Measurements from ENCODE around the gene KIRREL1.

The KIRREL1 gene

DNA sequence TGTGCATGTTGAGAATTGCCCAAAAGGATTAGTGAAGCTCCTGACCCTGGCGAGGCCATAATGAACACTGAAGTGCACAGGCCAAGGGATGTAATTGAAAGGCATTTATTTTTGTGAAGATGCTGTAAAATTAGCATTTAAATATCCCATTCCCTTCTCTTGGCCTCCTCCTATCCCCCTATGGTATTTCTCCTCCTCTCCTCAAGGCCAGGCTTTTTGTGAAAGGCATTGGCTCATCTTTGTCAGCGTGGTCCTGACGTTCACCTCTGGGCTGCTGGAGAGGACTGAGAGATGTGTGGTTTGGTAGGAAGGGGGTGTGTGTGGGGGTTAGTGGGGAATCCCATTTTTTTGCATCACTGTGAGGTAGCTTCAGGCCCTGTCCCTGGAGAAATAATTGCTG lies 105.7 kb downstream of the KIRREL1 start:
- no peak overlapping the region for H3K4me2 ChIP-seq (ENCODE audit: insufficient read depth, low read length)
- no peak overlapping the region for H3K9ac ChIP-seq (ENCODE audit: low read depth, low read length)
- H4K20me1 ChIP-seq (ENCODE audit: insufficient read depth, low read length): no peaks in the 10 kb centered on the region
- ATAC-seq (ENCODE audit: insufficient read depth, low read depth) (no peak), DNase-seq (no peak)
- H3K79me2 ChIP-seq (ENCODE audit: insufficient read depth, low read length): no peaks in the 10 kb centered on the region
- 0 out of 2 replicates have a peak, but pooled peaks cover 3% of the 10 kb centered on the region for H3K36me3 ChIP-seq (ENCODE audit: insufficient read depth, low read length)
- no peaks in the 10 kb centered on the region for H3K4me1 ChIP-seq (ENCODE audit: insufficient read depth, low read length)
- H3K27ac ChIP-seq (ENCODE audit: low read length): no peak overlapping the region
- TF ChIP-seq, protein P1, sequence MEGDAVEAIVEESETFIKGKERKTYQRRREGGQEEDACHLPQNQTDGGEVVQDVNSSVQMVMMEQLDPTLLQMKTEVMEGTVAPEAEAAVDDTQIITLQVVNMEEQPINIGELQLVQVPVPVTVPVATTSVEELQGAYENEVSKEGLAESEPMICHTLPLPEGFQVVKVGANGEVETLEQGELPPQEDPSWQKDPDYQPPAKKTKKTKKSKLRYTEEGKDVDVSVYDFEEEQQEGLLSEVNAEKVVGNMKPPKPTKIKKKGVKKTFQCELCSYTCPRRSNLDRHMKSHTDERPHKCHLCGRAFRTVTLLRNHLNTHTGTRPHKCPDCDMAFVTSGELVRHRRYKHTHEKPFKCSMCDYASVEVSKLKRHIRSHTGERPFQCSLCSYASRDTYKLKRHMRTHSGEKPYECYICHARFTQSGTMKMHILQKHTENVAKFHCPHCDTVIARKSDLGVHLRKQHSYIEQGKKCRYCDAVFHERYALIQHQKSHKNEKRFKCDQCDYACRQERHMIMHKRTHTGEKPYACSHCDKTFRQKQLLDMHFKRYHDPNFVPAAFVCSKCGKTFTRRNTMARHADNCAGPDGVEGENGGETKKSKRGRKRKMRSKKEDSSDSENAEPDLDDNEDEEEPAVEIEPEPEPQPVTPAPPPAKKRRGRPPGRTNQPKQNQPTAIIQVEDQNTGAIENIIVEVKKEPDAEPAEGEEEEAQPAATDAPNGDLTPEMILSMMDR (IDR thresholded peaks at IDR 0.05; ENCODE audit: borderline replicate concordance, extremely low read depth, low read length, poor library complexity, severe bottlenecking): no peak
- TF ChIP-seq EZH2 (IDR thresholded peaks at IDR 0.05; ENCODE audit: borderline replicate concordance, low read depth, low read length, severe bottlenecking): no peak
- H2AFZ ChIP-seq (ENCODE audit: low read depth, low read length): no peak overlapping the region
- no peaks in the 10 kb centered on the region for H3K27me3 ChIP-seq (ENCODE audit: insufficient read depth, low read length, poor library complexity)
- H3K4me3 ChIP-seq (ENCODE audit: low read depth in 1 of 2, low read length in 2 of 2): no peak overlapping the region
- H3K9me3 ChIP-seq (ENCODE audit: insufficient read depth, low read length, severe bottlenecking): no peaks in the 10 kb centered on the region

- Histone ChIP-seq H4K20me1 (ENCODE audit: insufficient read depth, low read length) (no peaks in the 10 kb centered on the region), H3K27ac (ENCODE audit: low read length) (no peak overlapping the region), H3K79me2 (ENCODE audit: insufficient read depth, low read length) (no peaks in the 10 kb centered on the region), H3K27me3 (ENCODE audit: insufficient read depth, low read length, poor library complexity) (no peaks in the 10 kb centered on the region), H3K4me1 (ENCODE audit: insufficient read depth, low read length) (no peaks in the 10 kb centered on the region), H3K36me3 (ENCODE audit: insufficient read depth, low read length) (no peaks in the 10 kb centered on the region), H2AFZ (ENCODE audit: low read depth, low read length) (no peak overlapping the region), H3K4me2 (ENCODE audit: insufficient read depth, low read length) (no peak overlapping the region), H3K4me3 (ENCODE audit: low read depth in 1 of 2, low read length in 2 of 2) (no peak overlapping the region), H3K9ac (ENCODE audit: low read depth, low read length) (no peak overlapping the region), H3K9me3 (ENCODE audit: insufficient read depth, low read length, severe bottlenecking) (no peaks in the 10 kb centered on the region)
- no peak for ATAC-seq (ENCODE audit: insufficient read depth, low read depth)
- no peak for DNase-seq
- no peak for TF ChIP-seq EZH2 (IDR thresholded peaks at IDR 0.05; ENCODE audit: borderline replicate concordance, low read depth, low read length, severe bottlenecking)
- TF ChIP-seq, protein P1 (IDR thresholded peaks at IDR 0.05; ENCODE audit: borderline replicate concordance, extremely low read depth, low read length, poor library complexity, severe bottlenecking): no peak
Measured at GRCh38 chr1:158100498-158100897, 107.1 kb downstream of the KIRREL1 start.

DNA sequence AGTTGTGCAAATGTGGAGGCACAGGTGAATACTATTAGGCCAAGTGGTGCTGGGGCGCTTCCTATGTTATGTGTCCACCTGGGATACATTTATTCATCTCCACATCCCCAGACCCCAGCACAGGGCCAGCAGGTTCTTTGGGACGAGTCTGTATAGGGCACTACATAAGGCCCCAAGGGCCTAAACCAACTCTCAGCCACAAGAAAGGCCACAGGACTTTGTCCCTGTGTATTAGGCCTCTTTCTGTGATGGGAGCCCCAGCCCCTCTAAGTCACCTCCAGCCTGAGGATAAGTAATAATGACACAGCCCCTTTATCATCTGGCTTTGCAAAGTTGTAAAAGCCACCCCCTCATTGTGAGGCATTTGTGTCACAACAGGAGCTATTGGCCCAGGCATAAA lies 108.0 kb downstream of the KIRREL1 start:
- Histone ChIP-seq H3K27me3 (ENCODE audit: insufficient read depth, low read length, poor library complexity) (no peaks in the 10 kb centered on the region), H3K4me2 (ENCODE audit: insufficient read depth, low read length) (no peak overlapping the region), H2AFZ (ENCODE audit: low read depth, low read length) (no peak overlapping the region), H3K4me1 (ENCODE audit: insufficient read depth, low read length) (no peaks in the 10 kb centered on the region), H3K9ac (ENCODE audit: low read depth, low read length) (no peak overlapping the region), H3K4me3 (ENCODE audit: low read depth in 1 of 2, low read length in 2 of 2) (no peak overlapping the region), H3K36me3 (ENCODE audit: insufficient read depth, low read length) (no peaks in the 10 kb centered on the region), H4K20me1 (ENCODE audit: insufficient read depth, low read length) (no peaks in the 10 kb centered on the region), H3K79me2 (ENCODE audit: insufficient read depth, low read length) (no peaks in the 10 kb centered on the region), H3K9me3 (ENCODE audit: insufficient read depth, low read length, severe bottlenecking) (no peaks in the 10 kb centered on the region), H3K27ac (ENCODE audit: low read length) (no peak overlapping the region)
- no peak for TF ChIP-seq EZH2 (IDR thresholded peaks at IDR 0.05; ENCODE audit: borderline replicate concordance, low read depth, low read length, severe bottlenecking)
- TF ChIP-seq, protein P1 (IDR thresholded peaks at IDR 0.05; ENCODE audit: borderline replicate concordance, extremely low read depth, low read length, poor library complexity, severe bottlenecking): no peak
- no peak for ATAC-seq (ENCODE audit: insufficient read depth, low read depth)
- no peak for DNase-seq

GRCh38 chr1:158101927-158102326 lies 108.5 kb downstream of the KIRREL1 start:
- H3K4me1 ChIP-seq (ENCODE audit: insufficient read depth, low read length): no peaks in the 10 kb centered on the region

More at GRCh38 chr1:158101927-158102326, 108.5 kb downstream of the KIRREL1 start:
- TF ChIP-seq EZH2 (IDR thresholded peaks at IDR 0.05; ENCODE audit: borderline replicate concordance, low read depth, low read length, severe bottlenecking): no peak
- TF ChIP-seq, protein P1 (IDR thresholded peaks at IDR 0.05; ENCODE audit: borderline replicate concordance, extremely low read depth, low read length, poor library complexity, severe bottlenecking): no peak
- Histone ChIP-seq H2AFZ (ENCODE audit: low read depth, low read length) (no peak overlapping the region), H3K4me2 (ENCODE audit: insufficient read depth, low read length) (no peak overlapping the region), H3K36me3 (ENCODE audit: insufficient read depth, low read length) (no peaks in the 10 kb centered on the region), H3K27me3 (ENCODE audit: insufficient read depth, low read length, poor library complexity) (no peaks in the 10 kb centered on the region), H3K79me2 (ENCODE audit: insufficient read depth, low read length) (no peaks in the 10 kb centered on the region), H3K4me3 (ENCODE audit: low read depth in 1 of 2, low read length in 2 of 2) (no peak overlapping the region), H4K20me1 (ENCODE audit: insufficient read depth, low read length) (no peaks in the 10 kb centered on the region), H3K9me3 (ENCODE audit: insufficient read depth, low read length, severe bottlenecking) (no peaks in the 10 kb centered on the region), H3K27ac (ENCODE audit: low read length) (no peak overlapping the region), H3K9ac (ENCODE audit: low read depth, low read length) (no peak overlapping the region)
- ATAC-seq (ENCODE audit: insufficient read depth, low read depth) (no peak; the same call in 2 of the 3 replicates), DNase-seq (no peak)
